KG1 (cell line): Measurements from ENCODE around the gene ASIP.
"Not testable (repeated sequence)": the region's sequence is repeated elsewhere in the genome, so short reads cannot be mapped to it uniquely, and the experiment has no call there.

Experiments used
- DNase-seq: peaks from one replicate; lab custom pipeline; 2025; lab: John Stamatoyannopoulos, UW

ASIP gene

GRCh38 chr20:34242879-34243278 lies 1.7 kb downstream of the ASIP start:
- DNase-seq = no peak

- no peak for DNase-seq
Observed at GRCh38 chr20:34243377-34243776, 2.2 kb downstream of the ASIP start.

- DNase-seq = no peak
Observed at GRCh38 chr20:34246126-34246626, 5.0 kb downstream of the ASIP start.

- DNase-seq = peak; percentile 22
Observed at GRCh38 chr20:34249291-34249690, 8.1 kb downstream of the ASIP start.

GRCh38 chr20:34250005-34250404 lies 8.8 kb downstream of the ASIP start:
- no peak for DNase-seq

GRCh38 chr20:34251619-34252018 lies 10.4 kb downstream of the ASIP start:
- no peak for DNase-seq

- DNase-seq = not testable (repeated sequence)
Observed at GRCh38 chr20:34252431-34253086, 11.3 kb downstream of the ASIP start.

GRCh38 chr20:34254979-34255378 lies 13.8 kb downstream of the ASIP start:
- no peak for DNase-seq

- DNase-seq = no peak
Observed at GRCh38 chr20:34256629-34257124, 15.5 kb downstream of the ASIP start.

GRCh38 chr20:34260208-34260942 lies 19.2 kb downstream of the ASIP start:
- no peak for DNase-seq

GRCh38 chr20:34262488-34263288 lies 21.5 kb downstream of the ASIP start:
- no peak for DNase-seq

GRCh38 chr20:34263468-34263867 lies 22.2 kb downstream of the ASIP start:
- not testable (repeated sequence) for DNase-seq

GRCh38 chr20:34264141-34264540 lies 22.9 kb downstream of the ASIP start:
- DNase-seq = no peak

- no peak for DNase-seq
Observed at GRCh38 chr20:34268145-34268544, 26.9 kb downstream of the ASIP start.

- DNase-seq = no peak
Observed at GRCh38 chr20:34268851-34269636, 27.8 kb downstream of the ASIP start.

- no peak for DNase-seq
Observed at GRCh38 chr20:34269996-34270627, 28.9 kb downstream of the ASIP start.

GRCh38 chr20:34271956-34272355 lies 30.7 kb downstream of the ASIP start:
- no peak for DNase-seq

- no peak for DNase-seq
Observed at GRCh38 chr20:34274694-34275093, 33.5 kb downstream of the ASIP start.

GRCh38 chr20:34281177-34281576 lies 40.0 kb downstream of the ASIP start:
- DNase-seq = no peak

- no peak for DNase-seq
Observed at GRCh38 chr20:34282041-34282440, 40.8 kb downstream of the ASIP start.

- DNase-seq = no peak
Observed at GRCh38 chr20:34283844-34284243, 42.6 kb downstream of the ASIP start.
